Activated CD8-positive, alpha-beta memory T cell treated with anti-CD3 and anti-CD28 coated beads, Interleukin-2, amount 50 U/mL, for 1 hour (primary cell): ENCODE results near the gene ERICH6B.

Experiments used
- DNase-seq: peaks from one replicate; pipeline ENCODE4 v3.0.0-alpha.2; 2020; ENCODE audit errors: extremely low read depth

ERICH6B gene

GRCh38 chr13:45601680-45602079 lies 13.9 kb downstream of the ERICH6B start:
- DNase-seq, result no peak

GRCh38 chr13:45598597-45598996 lies 16.9 kb downstream of the ERICH6B start:
- no peak for DNase-seq

- DNase-seq, result no peak
Observed at GRCh38 chr13:45596800-45597475, 18.6 kb downstream of the ERICH6B start.

- DNase-seq, result no peak
Observed at GRCh38 chr13:45595965-45596364, 19.6 kb downstream of the ERICH6B start.

- DNase-seq, result no peak
Observed at GRCh38 chr13:45594764-45595163, 20.8 kb downstream of the ERICH6B start.

- DNase-seq, result no peak
Observed at GRCh38 chr13:45594227-45594626, 21.3 kb downstream of the ERICH6B start.

GRCh38 chr13:45592758-45593157 lies 22.8 kb downstream of the ERICH6B start:
- DNase-seq, result no peak

GRCh38 chr13:45590066-45590465 lies 25.5 kb downstream of the ERICH6B start:
- no peak for DNase-seq

GRCh38 chr13:45587897-45588296 lies 27.6 kb downstream of the ERICH6B start:
- no peak for DNase-seq

- no peak for DNase-seq
Observed at GRCh38 chr13:45584816-45585215, 30.7 kb downstream of the ERICH6B start.

GRCh38 chr13:45582408-45583076 lies 33.0 kb downstream of the ERICH6B start:
- no peak for DNase-seq

- DNase-seq, result no peak
Observed at GRCh38 chr13:45576466-45576865, 39.1 kb downstream of the ERICH6B start.

- no peak for DNase-seq
Observed at GRCh38 chr13:45575830-45576180, 39.7 kb downstream of the ERICH6B start.

GRCh38 chr13:45575146-45575829 lies 40.3 kb downstream of the ERICH6B start:
- no peak for DNase-seq

- DNase-seq, result no peak
Observed at GRCh38 chr13:45565331-45565730, 50.2 kb downstream of the ERICH6B start.

- no peak for DNase-seq
Observed at GRCh38 chr13:45564133-45564776, 51.3 kb downstream of the ERICH6B start.

- DNase-seq, result no peak
Observed at GRCh38 chr13:45554604-45555109, 60.9 kb downstream of the ERICH6B start.

GRCh38 chr13:45548281-45548680 lies 67.3 kb downstream of the ERICH6B start:
- DNase-seq, result no peak

- no peak for DNase-seq
Observed at GRCh38 chr13:45546410-45546765, 69.2 kb downstream of the ERICH6B start.

GRCh38 chr13:45545686-45546409 lies 69.7 kb downstream of the ERICH6B start:
- DNase-seq, result no peak

GRCh38 chr13:45544520-45544919 lies 71.0 kb downstream of the ERICH6B start:
- DNase-seq, result no peak

- DNase-seq, result no peak
Observed at GRCh38 chr13:45542878-45543277, 72.7 kb downstream of the ERICH6B start.
